Measurements from ENCODE around the gene SPATA1. TPM values are rescaled to one million over a fixed set of nuclear protein-coding genes. Genes with fewer than 3 reads are reported as not detected.

SPATA1 gene
- polyA plus RNA-seq, 1 donor from 2014 or later, result 0.17 TPM

- H3K79me2 ChIP-seq (replicated peaks; ENCODE audit: insufficient read depth, low read length), result peaks cover 7% of the 10 kb centered on the region
- H3K27ac ChIP-seq (ENCODE audit: low read length), result no peak overlapping the region
- H4K20me1 ChIP-seq (ENCODE audit: insufficient read depth), result no peaks in the 10 kb centered on the region
- no peaks in the 10 kb centered on the region for H3F3A ChIP-seq (ENCODE audit: insufficient read depth, low read length, poor library complexity, severe bottlenecking)
- H2AFZ ChIP-seq (ENCODE audit: low read depth, low read length), result no peak overlapping the region
- H3K27me3 ChIP-seq (ENCODE audit: insufficient read depth, low read depth, low read length), result no peaks in the 10 kb centered on the region
- H3K4me2 ChIP-seq (ENCODE audit: low read length), result no peak overlapping the region
- TF ChIP-seq MXI1 (conservative IDR thresholded peaks at IDR 0.05; ENCODE audit: poor library complexity, severe bottlenecking), result no peak
- H3K9me2 ChIP-seq (ENCODE audit: insufficient read depth, low read length), result no peaks in the 10 kb centered on the region
- H3K9me3 ChIP-seq (ENCODE audit: low read length), result no peaks in the 10 kb centered on the region
- no peak overlapping the region for H3K9ac ChIP-seq (ENCODE audit: low read length)
- H3K36me3 ChIP-seq (ENCODE audit: insufficient read depth, low read length), result peaks cover 28% of the 10 kb centered on the region
- H3K4me3 ChIP-seq (ENCODE audit: low read length), result no peak overlapping the region
Observed at GRCh38 chr1:84492726-84493125, 13.5 kb upstream of the SPATA1 start.

DNA sequence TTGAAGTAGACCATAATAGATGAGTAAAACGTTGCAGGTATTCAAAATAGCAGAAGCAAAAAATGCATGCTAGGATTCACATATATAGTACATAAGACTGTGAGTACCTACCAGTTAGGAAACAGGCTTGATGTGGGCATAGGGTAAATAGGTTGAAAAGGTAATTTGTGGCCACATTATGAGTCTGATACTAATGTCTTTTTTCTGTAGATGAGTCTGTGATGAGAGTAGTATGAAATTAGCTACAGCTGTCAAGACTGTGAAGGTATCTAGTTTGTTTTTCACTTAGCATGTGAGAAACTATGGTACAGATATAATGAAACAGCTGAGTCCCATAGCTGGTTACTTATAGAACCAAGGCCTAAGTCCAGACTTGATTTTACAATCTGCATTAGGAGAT lies 12.4 kb upstream of the SPATA1 start:
- Histone ChIP-seq H3K36me3 (ENCODE audit: insufficient read depth, low read length) (peaks cover 28% of the 10 kb centered on the region), H3K27ac (ENCODE audit: low read length) (no peak overlapping the region), H3F3A (ENCODE audit: insufficient read depth, low read length, poor library complexity, severe bottlenecking) (no peaks in the 10 kb centered on the region), H3K9me2 (ENCODE audit: insufficient read depth, low read length) (no peaks in the 10 kb centered on the region), H4K20me1 (ENCODE audit: insufficient read depth) (no peaks in the 10 kb centered on the region), H3K79me2 (replicated peaks; ENCODE audit: insufficient read depth, low read length) (peaks cover 3% of the 10 kb centered on the region), H3K9me3 (ENCODE audit: low read length) (no peaks in the 10 kb centered on the region), H3K4me3 (ENCODE audit: low read length) (no peak overlapping the region), H3K9ac (ENCODE audit: low read length) (no peak overlapping the region), H3K27me3 (ENCODE audit: insufficient read depth, low read depth, low read length) (no peaks in the 10 kb centered on the region), H3K4me2 (ENCODE audit: low read length) (no peak overlapping the region), H2AFZ (ENCODE audit: low read depth, low read length) (no peak overlapping the region)
- TF ChIP-seq RAD21 (conservative IDR thresholded peaks at IDR 0.05) (no peak), CTCF (IDR thresholded peaks at IDR 0.05; ENCODE audit: poor library complexity, severe bottlenecking) (no peak), SMC3 (conservative IDR thresholded peaks at IDR 0.05; ENCODE audit: poor library complexity) (no peak), EZH2 (IDR thresholded peaks at IDR 0.05; ENCODE audit: borderline replicate concordance, insufficient read depth, low read length, poor library complexity, severe bottlenecking) (no peak), EP300 (conservative IDR thresholded peaks at IDR 0.05; ENCODE audit: poor library complexity, severe bottlenecking) (no peak), TAF1 (IDR thresholded peaks at IDR 0.05; ENCODE audit: low read depth) (no peak), REST (IDR thresholded peaks at IDR 0.05; ENCODE audit: borderline replicate concordance) (no peak), MXI1 (conservative IDR thresholded peaks at IDR 0.05; ENCODE audit: poor library complexity, severe bottlenecking) (no peak), POLR2AphosphoS5 (IDR thresholded peaks at IDR 0.05) (no peak)

DNA sequence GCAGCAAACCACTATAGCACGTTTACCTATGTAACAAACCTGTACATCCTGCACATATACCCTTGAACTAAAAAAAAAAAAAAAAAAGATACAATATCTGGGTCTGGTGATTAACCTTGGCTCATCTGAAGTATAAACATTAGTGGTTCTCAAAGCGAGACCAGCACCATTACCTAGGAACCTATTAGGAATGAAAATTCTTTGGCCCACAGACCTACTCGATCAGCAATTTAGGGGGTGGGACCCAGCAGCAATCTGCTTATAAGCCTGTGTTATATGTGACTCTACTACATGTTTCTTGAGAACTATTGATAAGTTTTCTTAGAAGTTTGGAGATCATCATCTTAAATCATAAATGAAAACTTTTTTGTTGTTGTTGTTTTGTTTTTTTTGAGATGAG lies 9.7 kb upstream of the SPATA1 start:
- peaks cover 18% of the 10 kb centered on the region for H3K36me3 ChIP-seq (ENCODE audit: insufficient read depth, low read length)
- H3K4me3 ChIP-seq (ENCODE audit: low read length), result no peak overlapping the region
- H3K9ac ChIP-seq (ENCODE audit: low read length), result no peak overlapping the region
- no peaks in the 10 kb centered on the region for H3K27me3 ChIP-seq (ENCODE audit: insufficient read depth, low read depth, low read length)
- H3K27ac ChIP-seq (ENCODE audit: low read length), result no peak overlapping the region
- TF ChIP-seq SMC3 (conservative IDR thresholded peaks at IDR 0.05; ENCODE audit: poor library complexity) (no peak), EP300 (conservative IDR thresholded peaks at IDR 0.05; ENCODE audit: poor library complexity, severe bottlenecking) (no peak), EZH2 (IDR thresholded peaks at IDR 0.05; ENCODE audit: borderline replicate concordance, insufficient read depth, low read length, poor library complexity, severe bottlenecking) (no peak), REST (IDR thresholded peaks at IDR 0.05; ENCODE audit: borderline replicate concordance) (no peak)
- no peaks in the 10 kb centered on the region for H3K79me2 ChIP-seq (replicated peaks; ENCODE audit: insufficient read depth, low read length)
- H3F3A ChIP-seq (ENCODE audit: insufficient read depth, low read length, poor library complexity, severe bottlenecking), result no peaks in the 10 kb centered on the region
- no peaks in the 10 kb centered on the region for H3K9me3 ChIP-seq (ENCODE audit: low read length)
- H3K9me2 ChIP-seq (ENCODE audit: insufficient read depth, low read length), result no peaks in the 10 kb centered on the region
- H4K20me1 ChIP-seq (ENCODE audit: insufficient read depth), result no peaks in the 10 kb centered on the region
- H2AFZ ChIP-seq (ENCODE audit: low read depth, low read length), result no peak overlapping the region
- no peak overlapping the region for H3K4me2 ChIP-seq (ENCODE audit: low read length)

All from neural cell (in vitro differentiated cells).